Tibial artery (tissue), 4 donors: ENCODE results near the gene STEAP2.
"Not testable (repeated sequence)": the region's sequence is repeated elsewhere in the genome, so short reads cannot be mapped to it uniquely, and the experiment has no call there.

Experiments used
- DNase-seq, 2 donors: peaks; one replicate each; pipeline ENCODE4 v3.0.0-alpha.2; 2019
- H3K27ac ChIP-seq, 2 donors: fragments of 200-600 bp; sonication (generic) in 1 of 2; 1 replicate in 1 of 2; 2 replicates in 1 of 2; pipeline ENCODE4 v1.5.1; 2018 to 2019; ENCODE audit warnings: mild to moderate bottlenecking in 1 of 2
- H3K27me3 ChIP-seq, 2 donors: fragments of 200-600 bp; sonication (generic) in 1 of 2; one replicate each; pipeline versions ENCODE4 v1.5.1 to v1.6.0; 2016 to 2019
- H3K36me3 ChIP-seq, 3 donors: fragments of 200-600 bp; sonication (generic) in 2 of 3; one replicate each; pipeline ENCODE4 v1.5.1; 2016 to 2019; ENCODE audit warnings: mild to moderate bottlenecking in 2 of 3
- H3K4me1 ChIP-seq, 4 donors: fragments of 200-600 bp; sonication (generic) in 2 of 4; 1 replicate in 3 of 4; 2 replicates in 1 of 4; pipeline ENCODE4 v1.5.1; 2016 to 2019
- H3K4me3 ChIP-seq, 2 donors: fragments of 200-600 bp; sonication (generic) in 1 of 2; 1 replicate in 1 of 2; 2 replicates in 1 of 2; pipeline ENCODE4 v1.5.1; 2018 to 2019; ENCODE audit warnings: mild to moderate bottlenecking in 2 of 2
- H3K9me3 ChIP-seq, 3 donors: fragments of 200-600 bp; sonication (generic) in 1 of 3; one replicate each; pipeline ENCODE4 v1.5.1; 2016 to 2019
- intact Hi-C: fragments of 100-400 bp; cut with DNase I; formaldehyde crosslinking; loops from one replicate; pipeline ENCODE4 v1.15.0; 2023; ENCODE audit warnings: low total_unique reads
- TF ChIP-seq, protein P1 (sequence below), 2 experiments: fragments of 200-600 bp in 1 of 2; fragments of 450-650 bp in 1 of 2; IDR thresholded peaks; one replicate each; pipeline ENCODE4 v1.5.1; 2017 to 2019; ENCODE audit warnings: antibody characterized with exemption in 2 of 2, mild to moderate bottlenecking in 1 of 2, moderate library complexity in 1 of 2

Gene STEAP2

DNA sequence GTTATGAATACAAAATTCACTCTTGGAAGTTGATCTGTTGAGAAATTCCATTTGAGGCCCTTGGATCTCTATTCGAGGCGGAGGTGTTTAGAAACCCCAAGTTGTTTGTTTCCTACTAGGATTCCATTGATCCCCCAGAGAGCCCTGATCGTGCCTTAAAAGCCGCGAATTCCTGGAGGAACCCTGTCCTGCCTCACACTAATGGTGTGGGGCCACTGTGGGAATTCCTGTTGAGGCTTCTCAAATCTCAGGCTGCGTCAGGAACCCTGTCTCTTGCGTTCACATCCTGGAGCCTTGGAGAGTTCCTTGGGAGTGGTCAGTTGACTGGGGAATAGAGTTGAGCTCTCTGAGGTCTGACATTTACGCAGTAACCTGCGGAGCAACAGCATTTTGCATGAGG, 34.6 kb downstream of the STEAP2 start:
- Histone ChIP-seq H3K4me1 (peaks cover 0 to 18% (median 8%) of the 10 kb centered on the region in 4 donors), H3K36me3 (no peaks in the 10 kb centered on the region), H3K27me3 (no peaks in the 10 kb centered on the region), H3K4me3 (peak overlapping the region; percentile 69 to 78), H3K9me3 (no peaks in the 10 kb centered on the region), H3K27ac (peak overlapping the region; percentile 67)
- TF ChIP-seq, protein P1, sequence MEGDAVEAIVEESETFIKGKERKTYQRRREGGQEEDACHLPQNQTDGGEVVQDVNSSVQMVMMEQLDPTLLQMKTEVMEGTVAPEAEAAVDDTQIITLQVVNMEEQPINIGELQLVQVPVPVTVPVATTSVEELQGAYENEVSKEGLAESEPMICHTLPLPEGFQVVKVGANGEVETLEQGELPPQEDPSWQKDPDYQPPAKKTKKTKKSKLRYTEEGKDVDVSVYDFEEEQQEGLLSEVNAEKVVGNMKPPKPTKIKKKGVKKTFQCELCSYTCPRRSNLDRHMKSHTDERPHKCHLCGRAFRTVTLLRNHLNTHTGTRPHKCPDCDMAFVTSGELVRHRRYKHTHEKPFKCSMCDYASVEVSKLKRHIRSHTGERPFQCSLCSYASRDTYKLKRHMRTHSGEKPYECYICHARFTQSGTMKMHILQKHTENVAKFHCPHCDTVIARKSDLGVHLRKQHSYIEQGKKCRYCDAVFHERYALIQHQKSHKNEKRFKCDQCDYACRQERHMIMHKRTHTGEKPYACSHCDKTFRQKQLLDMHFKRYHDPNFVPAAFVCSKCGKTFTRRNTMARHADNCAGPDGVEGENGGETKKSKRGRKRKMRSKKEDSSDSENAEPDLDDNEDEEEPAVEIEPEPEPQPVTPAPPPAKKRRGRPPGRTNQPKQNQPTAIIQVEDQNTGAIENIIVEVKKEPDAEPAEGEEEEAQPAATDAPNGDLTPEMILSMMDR (IDR thresholded peaks at IDR 0.05) = no peak
- intact Hi-C loops = no loop called here
- peak in 1 of 2 donors; percentile 65 for DNase-seq

DNA sequence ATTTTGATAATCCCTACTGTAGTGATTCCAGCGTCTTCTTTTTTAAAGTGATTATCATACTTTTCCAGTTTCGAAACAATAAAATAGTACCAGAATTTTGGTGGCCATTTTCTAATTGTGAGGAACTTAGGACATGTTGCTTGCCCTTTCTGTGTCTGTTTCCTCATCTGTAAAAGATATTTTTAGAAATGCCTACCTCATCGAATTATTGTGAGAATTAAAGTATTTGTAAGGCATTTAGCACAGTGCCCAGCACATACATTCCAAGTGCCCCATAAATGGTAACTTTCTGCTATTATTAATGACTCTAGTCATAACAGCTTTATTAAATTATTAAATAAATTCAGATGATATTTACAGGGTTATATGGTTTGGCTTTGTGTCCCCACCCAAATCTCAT, 37.2 kb downstream of the STEAP2 start:
- no peaks in the 10 kb centered on the region for H3K27me3 ChIP-seq
- H3K36me3 ChIP-seq = no peaks in the 10 kb centered on the region
- TF ChIP-seq, protein P1 (IDR thresholded peaks at IDR 0.05) = no peak
- DNase-seq = no peak
- no peak overlapping the region for H3K27ac ChIP-seq
- H3K4me1 ChIP-seq = peaks cover 0 to 18% (median 8%) of the 10 kb centered on the region in 4 donors
- H3K4me3 ChIP-seq = no peak overlapping the region
- H3K9me3 ChIP-seq = no peaks in the 10 kb centered on the region
- intact Hi-C loops = no loop called here

DNA sequence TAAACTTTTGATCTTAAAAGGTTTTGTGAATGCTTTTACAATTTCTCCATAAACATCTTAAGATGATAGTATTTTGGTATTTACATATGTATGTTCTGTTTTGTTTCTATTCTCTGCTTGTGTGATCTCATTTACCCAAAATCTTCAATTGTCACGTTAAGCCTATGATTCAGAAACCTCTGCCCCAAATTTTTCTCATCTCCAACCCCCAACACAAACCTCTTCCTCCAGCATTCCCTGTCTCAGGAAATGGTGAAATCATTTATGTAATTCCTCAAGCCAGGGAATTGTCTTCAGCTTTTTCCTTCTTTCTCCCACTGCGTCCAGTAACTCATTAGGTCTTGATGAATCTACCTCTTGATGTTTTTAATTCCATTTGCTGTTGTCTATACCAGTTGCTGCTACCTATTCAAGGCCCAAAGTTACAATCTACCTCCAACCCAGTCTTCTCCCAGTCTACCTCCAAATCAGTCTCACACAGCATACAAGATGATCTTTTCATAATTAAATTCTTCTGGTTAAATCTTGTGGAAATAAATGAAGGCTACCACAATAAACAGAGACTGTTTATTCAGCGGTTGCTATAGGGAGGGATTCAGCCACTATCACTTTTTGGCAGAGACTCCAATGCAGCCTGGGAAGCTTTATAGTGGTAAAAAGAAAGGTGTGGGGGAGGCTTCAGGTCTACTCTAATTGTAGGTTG, 39.2 kb downstream of the STEAP2 start:
- Histone ChIP-seq H3K27me3 (no peaks in the 10 kb centered on the region), H3K27ac (peak overlapping the region in 1 of 2 donors; percentile 13), H3K4me1 (peaks cover 0 to 9% (median 4%) of the 10 kb centered on the region in 4 donors), H3K9me3 (no peaks in the 10 kb centered on the region), H3K36me3 (no peaks in the 10 kb centered on the region), H3K4me3 (no peak overlapping the region)
- TF ChIP-seq, protein P1 (IDR thresholded peaks at IDR 0.05) = no peak
- intact Hi-C loops = no loop called here
- DNase-seq = no peak

DNA sequence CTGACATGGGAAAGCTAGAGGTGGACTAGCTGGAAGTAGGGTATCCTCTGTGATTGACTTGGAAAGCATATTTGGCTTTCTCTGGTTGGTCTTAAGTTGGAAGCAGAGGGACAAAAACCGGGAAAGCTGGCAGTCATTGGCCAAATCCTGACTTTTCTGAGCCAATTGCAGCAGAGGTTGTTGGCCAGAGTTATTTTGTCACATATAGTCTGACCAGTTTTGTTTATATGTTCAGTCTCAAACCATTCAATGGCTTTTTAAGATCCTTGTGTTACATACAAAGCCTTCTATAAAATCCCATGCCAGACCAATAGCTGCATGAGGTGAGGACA, 39.7 kb downstream of the STEAP2 start:
- Histone ChIP-seq H3K27me3 (no peaks in the 10 kb centered on the region), H3K27ac (peak overlapping the region in 1 of 2 donors; percentile 13), H3K36me3 (no peaks in the 10 kb centered on the region), H3K4me3 (no peak overlapping the region), H3K9me3 (no peaks in the 10 kb centered on the region), H3K4me1 (peaks cover 0 to 8% (median 2%) of the 10 kb centered on the region in 4 donors)
- TF ChIP-seq, protein P1 (IDR thresholded peaks at IDR 0.05) = no peak
- DNase-seq = no peak
- intact Hi-C loops = no loop called here

DNA sequence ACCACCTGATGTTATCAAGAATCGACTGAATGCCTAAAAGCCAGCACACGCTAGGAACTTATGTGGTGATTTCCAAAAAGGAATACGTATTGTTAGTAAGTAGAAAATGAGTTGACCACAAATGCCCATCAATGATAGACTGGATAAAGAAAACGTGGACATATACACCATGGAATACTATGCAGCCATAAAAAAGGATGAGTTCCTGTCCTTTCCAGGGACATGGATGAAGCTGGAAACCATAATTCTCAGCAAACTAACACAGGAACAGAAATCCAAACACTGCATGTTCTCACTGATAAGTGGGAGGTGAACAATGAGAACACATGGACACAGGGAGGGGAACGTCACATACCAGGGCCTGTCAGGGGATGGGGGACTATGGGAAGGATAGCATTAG, 44.5 kb downstream of the STEAP2 start:
- intact Hi-C loops, DNase-seq, H3K4me3 ChIP-seq, H3K9me3 ChIP-seq, H3K36me3 ChIP-seq, H3K27me3 ChIP-seq: not testable (repeated sequence)
- peak overlapping the region in 1 of 2 donors; percentile 27 for H3K27ac ChIP-seq
- peaks cover 0 to 15% (median 0%) of the 10 kb centered on the region in 4 donors for H3K4me1 ChIP-seq

DNA sequence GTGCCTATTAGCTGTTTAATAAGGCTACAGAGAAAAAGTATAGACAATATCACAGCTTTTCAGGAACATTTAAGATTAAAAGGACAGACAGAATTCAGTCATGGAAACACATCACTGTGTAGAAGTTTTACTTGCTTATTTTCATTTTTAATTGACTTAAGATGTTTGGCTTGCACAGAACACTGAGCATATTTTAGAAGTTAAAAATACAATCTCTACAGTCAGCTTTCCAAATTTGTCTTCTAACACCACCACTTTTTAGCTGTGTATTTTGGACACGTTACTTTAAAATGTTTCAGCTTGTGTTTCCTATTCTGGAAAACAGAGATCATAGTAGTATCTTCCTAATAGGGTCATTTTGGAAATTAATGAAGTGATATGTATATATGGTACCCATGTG, 45.2 kb downstream of the STEAP2 start:
- intact Hi-C loops = no loop called here
- no peak for DNase-seq
- peaks cover 0 to 15% (median 0%) of the 10 kb centered on the region in 4 donors for H3K4me1 ChIP-seq
- no peaks in the 10 kb centered on the region for H3K27me3 ChIP-seq
- no peaks in the 10 kb centered on the region for H3K36me3 ChIP-seq
- no peaks in the 10 kb centered on the region for H3K9me3 ChIP-seq
- H3K27ac ChIP-seq = peak overlapping the region; percentile 15 to 27
- TF ChIP-seq, protein P1 (IDR thresholded peaks at IDR 0.05) = no peak
- H3K4me3 ChIP-seq = no peak overlapping the region
